Measurements from ENCODE around the gene RAB27A.

DNA sequence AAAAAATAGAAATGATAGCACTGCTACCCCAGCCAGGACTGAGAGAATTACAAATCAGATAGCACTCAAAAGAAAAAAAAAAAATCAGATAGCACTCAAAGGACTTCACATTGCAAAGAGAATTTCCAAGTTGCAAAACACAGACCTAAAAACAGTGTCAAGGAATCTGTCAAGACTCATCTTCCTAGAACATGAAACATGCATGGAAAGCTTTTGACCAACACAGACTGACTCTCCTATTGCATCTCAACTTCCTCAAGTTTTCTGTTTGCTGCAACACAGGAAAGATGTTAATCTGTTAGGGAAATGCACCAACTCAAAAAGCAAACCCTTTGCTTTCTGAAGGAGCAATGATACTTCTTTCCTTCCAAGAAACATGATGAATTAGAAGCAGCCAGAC is 42.3 kb downstream of the RAB27A start:
- TF ChIP-seq, protein P1, sequence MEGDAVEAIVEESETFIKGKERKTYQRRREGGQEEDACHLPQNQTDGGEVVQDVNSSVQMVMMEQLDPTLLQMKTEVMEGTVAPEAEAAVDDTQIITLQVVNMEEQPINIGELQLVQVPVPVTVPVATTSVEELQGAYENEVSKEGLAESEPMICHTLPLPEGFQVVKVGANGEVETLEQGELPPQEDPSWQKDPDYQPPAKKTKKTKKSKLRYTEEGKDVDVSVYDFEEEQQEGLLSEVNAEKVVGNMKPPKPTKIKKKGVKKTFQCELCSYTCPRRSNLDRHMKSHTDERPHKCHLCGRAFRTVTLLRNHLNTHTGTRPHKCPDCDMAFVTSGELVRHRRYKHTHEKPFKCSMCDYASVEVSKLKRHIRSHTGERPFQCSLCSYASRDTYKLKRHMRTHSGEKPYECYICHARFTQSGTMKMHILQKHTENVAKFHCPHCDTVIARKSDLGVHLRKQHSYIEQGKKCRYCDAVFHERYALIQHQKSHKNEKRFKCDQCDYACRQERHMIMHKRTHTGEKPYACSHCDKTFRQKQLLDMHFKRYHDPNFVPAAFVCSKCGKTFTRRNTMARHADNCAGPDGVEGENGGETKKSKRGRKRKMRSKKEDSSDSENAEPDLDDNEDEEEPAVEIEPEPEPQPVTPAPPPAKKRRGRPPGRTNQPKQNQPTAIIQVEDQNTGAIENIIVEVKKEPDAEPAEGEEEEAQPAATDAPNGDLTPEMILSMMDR (IDR thresholded peaks at IDR 0.05), result no peak
- no peak for TF ChIP-seq TEAD4 (IDR thresholded peaks at IDR 0.05; ENCODE audit: borderline replicate concordance, insufficient read depth)
- TF ChIP-seq, protein P2, sequence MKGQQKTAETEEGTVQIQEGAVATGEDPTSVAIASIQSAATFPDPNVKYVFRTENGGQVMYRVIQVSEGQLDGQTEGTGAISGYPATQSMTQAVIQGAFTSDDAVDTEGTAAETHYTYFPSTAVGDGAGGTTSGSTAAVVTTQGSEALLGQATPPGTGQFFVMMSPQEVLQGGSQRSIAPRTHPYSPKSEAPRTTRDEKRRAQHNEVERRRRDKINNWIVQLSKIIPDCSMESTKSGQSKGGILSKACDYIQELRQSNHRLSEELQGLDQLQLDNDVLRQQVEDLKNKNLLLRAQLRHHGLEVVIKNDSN (IDR thresholded peaks at IDR 0.05; ENCODE audit: borderline replicate concordance, low read depth), result no peak
- no peak for TF ChIP-seq SIN3A (IDR thresholded peaks at IDR 0.05; ENCODE audit: borderline replicate concordance, low read depth, low read length)
- TF ChIP-seq, protein P3, sequence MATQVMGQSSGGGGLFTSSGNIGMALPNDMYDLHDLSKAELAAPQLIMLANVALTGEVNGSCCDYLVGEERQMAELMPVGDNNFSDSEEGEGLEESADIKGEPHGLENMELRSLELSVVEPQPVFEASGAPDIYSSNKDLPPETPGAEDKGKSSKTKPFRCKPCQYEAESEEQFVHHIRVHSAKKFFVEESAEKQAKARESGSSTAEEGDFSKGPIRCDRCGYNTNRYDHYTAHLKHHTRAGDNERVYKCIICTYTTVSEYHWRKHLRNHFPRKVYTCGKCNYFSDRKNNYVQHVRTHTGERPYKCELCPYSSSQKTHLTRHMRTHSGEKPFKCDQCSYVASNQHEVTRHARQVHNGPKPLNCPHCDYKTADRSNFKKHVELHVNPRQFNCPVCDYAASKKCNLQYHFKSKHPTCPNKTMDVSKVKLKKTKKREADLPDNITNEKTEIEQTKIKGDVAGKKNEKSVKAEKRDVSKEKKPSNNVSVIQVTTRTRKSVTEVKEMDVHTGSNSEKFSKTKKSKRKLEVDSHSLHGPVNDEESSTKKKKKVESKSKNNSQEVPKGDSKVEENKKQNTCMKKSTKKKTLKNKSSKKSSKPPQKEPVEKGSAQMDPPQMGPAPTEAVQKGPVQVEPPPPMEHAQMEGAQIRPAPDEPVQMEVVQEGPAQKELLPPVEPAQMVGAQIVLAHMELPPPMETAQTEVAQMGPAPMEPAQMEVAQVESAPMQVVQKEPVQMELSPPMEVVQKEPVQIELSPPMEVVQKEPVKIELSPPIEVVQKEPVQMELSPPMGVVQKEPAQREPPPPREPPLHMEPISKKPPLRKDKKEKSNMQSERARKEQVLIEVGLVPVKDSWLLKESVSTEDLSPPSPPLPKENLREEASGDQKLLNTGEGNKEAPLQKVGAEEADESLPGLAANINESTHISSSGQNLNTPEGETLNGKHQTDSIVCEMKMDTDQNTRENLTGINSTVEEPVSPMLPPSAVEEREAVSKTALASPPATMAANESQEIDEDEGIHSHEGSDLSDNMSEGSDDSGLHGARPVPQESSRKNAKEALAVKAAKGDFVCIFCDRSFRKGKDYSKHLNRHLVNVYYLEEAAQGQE (IDR thresholded peaks at IDR 0.05; ENCODE audit: low read depth, low read length), result no peak
- no peak for TF ChIP-seq JUND (IDR thresholded peaks at IDR 0.05)
- TF ChIP-seq YY1 (IDR thresholded peaks at IDR 0.05; ENCODE audit: low read depth), result no peak
- no peak for TF ChIP-seq EP300 (IDR thresholded peaks at IDR 0.05; ENCODE audit: borderline replicate concordance in 1 of 2, low read depth in 1 of 2, low read length in 1 of 2)
- TF ChIP-seq SMC3 (IDR thresholded peaks at IDR 0.05; ENCODE audit: low read depth, low read length), result no peak
- TF ChIP-seq, protein P4, sequence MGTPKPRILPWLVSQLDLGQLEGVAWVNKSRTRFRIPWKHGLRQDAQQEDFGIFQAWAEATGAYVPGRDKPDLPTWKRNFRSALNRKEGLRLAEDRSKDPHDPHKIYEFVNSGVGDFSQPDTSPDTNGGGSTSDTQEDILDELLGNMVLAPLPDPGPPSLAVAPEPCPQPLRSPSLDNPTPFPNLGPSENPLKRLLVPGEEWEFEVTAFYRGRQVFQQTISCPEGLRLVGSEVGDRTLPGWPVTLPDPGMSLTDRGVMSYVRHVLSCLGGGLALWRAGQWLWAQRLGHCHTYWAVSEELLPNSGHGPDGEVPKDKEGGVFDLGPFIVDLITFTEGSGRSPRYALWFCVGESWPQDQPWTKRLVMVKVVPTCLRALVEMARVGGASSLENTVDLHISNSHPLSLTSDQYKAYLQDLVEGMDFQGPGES (IDR thresholded peaks at IDR 0.05; ENCODE audit: low read depth, low read length), result no peak
- TF ChIP-seq, protein P5, sequence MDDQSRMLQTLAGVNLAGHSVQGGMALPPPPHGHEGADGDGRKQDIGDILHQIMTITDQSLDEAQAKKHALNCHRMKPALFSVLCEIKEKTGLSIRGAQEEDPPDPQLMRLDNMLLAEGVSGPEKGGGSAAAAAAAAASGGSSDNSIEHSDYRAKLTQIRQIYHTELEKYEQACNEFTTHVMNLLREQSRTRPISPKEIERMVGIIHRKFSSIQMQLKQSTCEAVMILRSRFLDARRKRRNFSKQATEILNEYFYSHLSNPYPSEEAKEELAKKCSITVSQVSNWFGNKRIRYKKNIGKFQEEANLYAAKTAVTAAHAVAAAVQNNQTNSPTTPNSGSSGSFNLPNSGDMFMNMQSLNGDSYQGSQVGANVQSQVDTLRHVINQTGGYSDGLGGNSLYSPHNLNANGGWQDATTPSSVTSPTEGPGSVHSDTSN (IDR thresholded peaks at IDR 0.05), result no peak
- no peak for TF ChIP-seq TCF12 (IDR thresholded peaks at IDR 0.05)
